Coronary artery (tissue), 2 donors: ENCODE measurements around the gene LGALS1.
A peak's percentile ranks its signal among the peaks of the same experiment; 100 is the strongest.

Source experiments
- DNase-seq: peaks from one replicate; pipeline ENCODE4 v3.0.0-alpha.2; 2017; ENCODE audit warnings: low spot score
- H3K27ac ChIP-seq, 2 donors: fragments of 200-600 bp; sonication (generic); one replicate each; pipeline ENCODE4 v1.5.1; 2016 to 2019
- H3K4me3 ChIP-seq: fragments of 200-600 bp; sonication (generic); 2 replicates; pipeline ENCODE4 v1.5.1; 2016; ENCODE audit warnings: mild to moderate bottlenecking, moderate library complexity
- TF ChIP-seq, protein P1 (sequence below): fragments of 200-600 bp; sonication (generic); IDR thresholded peaks from one replicate; pipeline ENCODE4 v1.5.1; 2019; ENCODE audit warnings: antibody characterized with exemption

The LGALS1 gene

DNA sequence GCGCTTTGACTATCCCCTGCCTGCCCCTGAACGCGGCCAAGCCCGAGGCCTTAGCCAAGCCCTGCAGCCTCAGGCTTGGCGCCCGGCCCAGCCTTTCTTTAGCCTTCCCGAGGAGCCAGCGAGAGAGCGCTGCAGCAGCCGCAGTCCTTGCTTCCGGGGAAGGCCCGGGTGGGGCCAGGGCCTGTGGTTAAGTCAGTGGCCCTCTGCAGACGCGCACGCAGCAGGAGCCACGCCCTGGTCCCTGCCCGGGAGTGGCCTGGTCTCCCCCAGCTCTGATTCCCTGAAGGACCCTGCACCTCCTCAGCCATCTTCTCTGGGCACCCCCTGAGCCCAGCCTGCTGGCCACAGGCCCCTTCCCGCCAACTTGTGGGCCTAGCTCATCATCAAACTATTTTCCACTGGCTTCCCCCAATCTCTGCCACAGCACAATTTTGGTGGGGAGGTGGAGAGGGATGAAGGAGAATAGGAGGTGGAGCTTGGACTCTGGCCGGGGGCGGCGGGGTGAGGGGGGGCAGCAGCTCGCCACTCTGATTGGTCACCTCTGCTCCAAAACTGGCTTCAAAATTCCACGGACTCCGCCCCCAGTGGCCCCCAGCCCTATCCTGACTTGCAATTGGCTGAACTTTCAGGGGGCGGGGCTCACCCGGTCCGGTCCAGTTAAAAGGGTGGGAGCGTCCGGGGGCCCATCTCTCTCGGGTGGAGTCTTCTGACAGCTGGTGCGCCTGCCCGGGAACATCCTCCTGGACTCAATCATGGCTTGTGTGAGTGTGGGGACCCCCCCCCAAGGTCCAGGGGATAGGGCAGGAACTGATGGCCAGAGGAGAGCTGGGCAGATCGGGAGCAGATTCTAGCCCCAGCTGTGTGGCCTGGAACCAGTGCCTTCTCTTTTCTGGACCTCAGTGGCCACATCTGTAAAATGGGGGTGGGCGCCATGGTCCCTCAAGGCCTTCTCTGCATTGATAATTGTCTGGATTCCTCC is at the start of gene LGALS1:
Gene LGALS1, plus strand, starts transcription at position 686 of the 979 bp plus-strand sequence. Its CDS starts 67 bp downstream, at position 753.
- Histone ChIP-seq H3K27ac (peak within 1 kb of the TSS; percentile 77 to 94), H3K4me3 (peak within 1 kb of the TSS; percentile 87)
- DNase-seq = peak; percentile 99
- TF ChIP-seq, protein P1, sequence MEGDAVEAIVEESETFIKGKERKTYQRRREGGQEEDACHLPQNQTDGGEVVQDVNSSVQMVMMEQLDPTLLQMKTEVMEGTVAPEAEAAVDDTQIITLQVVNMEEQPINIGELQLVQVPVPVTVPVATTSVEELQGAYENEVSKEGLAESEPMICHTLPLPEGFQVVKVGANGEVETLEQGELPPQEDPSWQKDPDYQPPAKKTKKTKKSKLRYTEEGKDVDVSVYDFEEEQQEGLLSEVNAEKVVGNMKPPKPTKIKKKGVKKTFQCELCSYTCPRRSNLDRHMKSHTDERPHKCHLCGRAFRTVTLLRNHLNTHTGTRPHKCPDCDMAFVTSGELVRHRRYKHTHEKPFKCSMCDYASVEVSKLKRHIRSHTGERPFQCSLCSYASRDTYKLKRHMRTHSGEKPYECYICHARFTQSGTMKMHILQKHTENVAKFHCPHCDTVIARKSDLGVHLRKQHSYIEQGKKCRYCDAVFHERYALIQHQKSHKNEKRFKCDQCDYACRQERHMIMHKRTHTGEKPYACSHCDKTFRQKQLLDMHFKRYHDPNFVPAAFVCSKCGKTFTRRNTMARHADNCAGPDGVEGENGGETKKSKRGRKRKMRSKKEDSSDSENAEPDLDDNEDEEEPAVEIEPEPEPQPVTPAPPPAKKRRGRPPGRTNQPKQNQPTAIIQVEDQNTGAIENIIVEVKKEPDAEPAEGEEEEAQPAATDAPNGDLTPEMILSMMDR = no peak

DNA sequence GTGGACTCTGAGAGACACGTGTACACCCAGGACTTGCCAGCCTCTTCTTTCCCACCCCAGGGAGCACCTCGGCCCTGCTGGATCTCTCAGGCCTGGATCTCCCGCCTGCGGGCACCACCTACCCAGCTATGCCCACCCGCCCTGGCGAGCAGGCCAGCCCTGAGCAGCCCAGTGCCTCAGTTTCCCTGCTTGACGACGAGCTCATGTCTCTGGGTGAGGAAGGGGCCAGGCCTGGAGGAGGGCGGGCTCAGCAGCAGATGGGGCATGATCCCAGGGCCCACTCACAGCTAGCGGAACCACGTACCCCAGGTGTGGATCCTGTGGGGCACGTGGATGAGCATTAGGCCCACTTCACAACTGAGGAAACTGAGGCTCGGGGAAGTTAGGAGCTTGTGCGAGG is 49.7 kb upstream of the LGALS1 start:
- no peak for DNase-seq
- no peak overlapping the region for H3K4me3 ChIP-seq
- H3K27ac ChIP-seq = peak overlapping the region; percentile 2 to 81
- TF ChIP-seq, protein P1 = no peak

DNA sequence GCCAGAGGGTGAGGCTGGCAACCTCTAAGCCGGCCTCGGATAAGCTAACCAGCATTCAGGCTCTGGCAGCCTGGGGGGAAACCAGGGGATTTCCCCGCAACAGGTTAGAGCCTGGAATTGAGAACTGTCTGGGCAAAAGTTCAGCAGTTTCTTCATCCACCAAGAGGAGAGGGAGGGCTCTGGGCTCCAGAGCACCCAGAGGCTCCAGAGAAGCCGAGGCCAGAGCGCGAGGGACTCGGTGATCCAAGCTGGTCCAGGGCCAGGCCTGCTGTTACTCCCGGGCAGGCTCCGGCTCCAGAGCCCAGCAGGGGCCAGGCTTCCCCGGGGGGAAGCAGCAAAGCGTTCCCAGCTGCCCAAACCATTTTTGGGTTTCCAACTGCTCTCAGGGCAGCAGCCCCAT is 49.3 kb upstream of the LGALS1 start:
- TF ChIP-seq, protein P1 = no peak
- DNase-seq = no peak
- H3K27ac ChIP-seq = peak overlapping the region; percentile 2 to 81
- H3K4me3 ChIP-seq = no peak overlapping the region

DNA sequence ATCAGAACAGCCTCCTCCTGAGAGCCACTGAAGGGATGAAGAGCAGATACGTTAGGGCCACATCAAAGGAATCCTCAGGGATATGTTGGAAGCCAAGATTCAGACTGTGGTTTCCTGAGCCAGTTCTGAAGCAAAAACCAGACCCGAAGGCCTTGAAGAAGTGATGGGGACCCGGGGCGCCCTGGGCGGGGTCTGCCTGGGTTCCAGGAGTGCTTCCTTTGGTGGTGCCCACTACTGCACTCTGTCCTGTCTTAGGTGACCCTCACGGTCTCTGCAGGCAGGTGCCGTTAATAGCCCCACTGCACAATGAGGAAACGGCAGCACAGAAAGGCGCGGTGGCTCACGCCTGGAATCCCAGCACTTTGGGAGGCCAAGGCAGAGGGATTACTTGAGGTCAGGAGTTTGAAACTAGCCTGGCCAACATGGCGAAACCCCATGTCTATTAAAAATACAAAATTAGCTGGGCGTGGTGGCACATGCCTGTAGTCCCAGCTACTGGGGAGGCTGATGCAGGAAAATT is 48.8 kb upstream of the LGALS1 start:
- no peak for DNase-seq
- H3K4me3 ChIP-seq = no peak overlapping the region
- TF ChIP-seq, protein P1 = no peak

DNA sequence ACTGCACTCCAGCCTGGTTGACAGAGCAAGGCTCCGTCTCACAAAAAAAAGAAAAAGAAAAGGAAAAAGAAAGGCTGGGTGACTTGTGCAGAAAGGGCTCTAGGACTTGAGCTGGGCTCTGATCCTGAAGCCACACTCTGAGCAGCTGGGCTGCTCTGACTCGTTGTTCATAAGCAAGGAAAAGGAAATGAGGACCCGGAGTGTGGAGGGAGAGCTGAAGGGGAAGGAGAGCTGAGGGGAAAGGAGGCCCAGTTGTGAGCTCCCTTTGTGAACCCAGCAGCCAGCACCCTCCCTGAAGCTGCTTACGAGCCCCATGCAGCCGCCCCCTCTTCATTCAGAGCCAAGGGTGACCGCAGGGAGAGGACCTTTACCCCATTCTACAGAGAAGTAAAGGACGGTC is 48.3 kb upstream of the LGALS1 start:
- TF ChIP-seq, protein P1 = no peak
- Histone ChIP-seq H3K27ac (peak overlapping the region; percentile 2 to 68), H3K4me3 (no peak overlapping the region)
- no peak for DNase-seq

More for the DNA sequence above, 48.8 kb upstream of the LGALS1 start:
- peak overlapping the region; percentile 2 to 81 for H3K27ac ChIP-seq

DNA sequence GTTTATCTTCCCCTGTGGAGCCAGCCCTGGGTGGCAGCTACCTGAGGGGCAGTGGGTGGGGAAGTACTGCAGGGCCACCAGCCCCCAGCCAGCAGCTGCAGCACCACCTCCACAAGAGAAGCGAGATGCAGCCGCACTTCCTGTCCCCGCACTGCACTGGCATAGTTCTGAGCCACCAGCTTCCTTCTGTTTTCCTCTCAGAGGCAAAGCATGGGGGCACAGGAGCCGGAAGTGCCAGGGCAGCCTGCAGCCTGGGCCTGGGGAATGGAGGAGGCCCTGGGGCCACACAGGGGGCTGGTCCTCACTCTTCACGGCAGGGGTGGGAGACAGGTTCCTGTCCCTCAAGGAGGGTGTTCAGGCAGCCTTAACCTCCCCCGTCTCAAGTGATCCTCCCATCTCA is 47.9 kb upstream of the LGALS1 start:
- TF ChIP-seq, protein P1 = no peak
- no peak for DNase-seq
- peak overlapping the region in 1 of 2 donors; percentile 68 for H3K27ac ChIP-seq
- no peak overlapping the region for H3K4me3 ChIP-seq
